Adrenal gland (tissue), 5 donors: ENCODE measurements around the gene LRFN2.

Source experiments
- POLR2A ChIP-seq, 2 donors: fragments of 450-650 bp; IDR thresholded peaks; one replicate each; pipeline ENCODE4 v1.6.1; 2017; ENCODE audit warnings: antibody characterized with exemption in 2 of 2, mild to moderate bottlenecking in 2 of 2, moderate library complexity in 1 of 2
- TF ChIP-seq, protein P1 (sequence below), 6 experiments: fragments of 450-650 bp in 4 of 6; fragments of 200-600 bp in 2 of 6; sonication (generic) in 1 of 6; IDR thresholded peaks; 1 replicate in 5 of 6; 2 replicates in 1 of 6; pipeline versions ENCODE4 v1.5.1 to v1.8.0; 2016 to 2021; ENCODE audit warnings: antibody characterized with exemption in 6 of 6, mild to moderate bottlenecking in 2 of 6, moderate library complexity in 1 of 6
- donor health status: DM: no; HTN: no; CAD: no.

GRCh38 chr6:40604082-40604481 lies 16.9 kb upstream of the LRFN2 start:
- TF ChIP-seq, protein P1, sequence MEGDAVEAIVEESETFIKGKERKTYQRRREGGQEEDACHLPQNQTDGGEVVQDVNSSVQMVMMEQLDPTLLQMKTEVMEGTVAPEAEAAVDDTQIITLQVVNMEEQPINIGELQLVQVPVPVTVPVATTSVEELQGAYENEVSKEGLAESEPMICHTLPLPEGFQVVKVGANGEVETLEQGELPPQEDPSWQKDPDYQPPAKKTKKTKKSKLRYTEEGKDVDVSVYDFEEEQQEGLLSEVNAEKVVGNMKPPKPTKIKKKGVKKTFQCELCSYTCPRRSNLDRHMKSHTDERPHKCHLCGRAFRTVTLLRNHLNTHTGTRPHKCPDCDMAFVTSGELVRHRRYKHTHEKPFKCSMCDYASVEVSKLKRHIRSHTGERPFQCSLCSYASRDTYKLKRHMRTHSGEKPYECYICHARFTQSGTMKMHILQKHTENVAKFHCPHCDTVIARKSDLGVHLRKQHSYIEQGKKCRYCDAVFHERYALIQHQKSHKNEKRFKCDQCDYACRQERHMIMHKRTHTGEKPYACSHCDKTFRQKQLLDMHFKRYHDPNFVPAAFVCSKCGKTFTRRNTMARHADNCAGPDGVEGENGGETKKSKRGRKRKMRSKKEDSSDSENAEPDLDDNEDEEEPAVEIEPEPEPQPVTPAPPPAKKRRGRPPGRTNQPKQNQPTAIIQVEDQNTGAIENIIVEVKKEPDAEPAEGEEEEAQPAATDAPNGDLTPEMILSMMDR (IDR thresholded peaks at IDR 0.05), result no peak
- no peak for TF ChIP-seq POLR2A (IDR thresholded peaks at IDR 0.05)
